Large intestine (tissue), 3 donors: ENCODE measurements around the gene CIBAR2. TPM values are rescaled to one million over a fixed set of nuclear protein-coding genes. Genes with fewer than 3 reads are reported as not detected.

Experiments
- DNase-seq, 2 donors: peaks; one replicate each; pipeline versions ENCODE4 v3.0.0 to v3.0.0-alpha.2; 2013
- H3K27ac ChIP-seq: one replicate; pipeline ENCODE4 v1.5.1; 2013; ENCODE audit warnings: low read length
- H3K27me3 ChIP-seq: 2 replicates; pipeline ENCODE4 v1.6.1; 2013; ENCODE audit warnings: low read length; ENCODE audit not compliant: control insufficient read depth, insufficient read depth
- H3K36me3 ChIP-seq: 2 replicates; pipeline ENCODE4 v1.6.1; 2013; ENCODE audit warnings: low read length; ENCODE audit not compliant: control insufficient read depth, insufficient read depth
- H3K4me1 ChIP-seq: one replicate; pipeline ENCODE4 v1.6.1; 2013; ENCODE audit warnings: low read length; ENCODE audit not compliant: control insufficient read depth, insufficient read depth
- H3K4me3 ChIP-seq: one replicate; pipeline ENCODE4 v1.5.1; 2013; ENCODE audit warnings: low read length
- H3K9me3 ChIP-seq: one replicate; pipeline ENCODE4 v1.6.1; 2013; ENCODE audit warnings: mild to moderate bottlenecking, low read depth, low read length, moderate library complexity; ENCODE audit not compliant: control insufficient read depth
- WGBS: methylation state at CpG from one replicate; pipeline ENCODE4 v1.1.5; 2013; ENCODE audit warnings: low lambda C conversion rate; ENCODE audit not compliant: insufficient coverage; 5-methylcytosine and 5-hydroxymethylcytosine counted together
- polyA plus RNA-seq: library from polyadenylated mRNA; unstranded; fragments of 120-200 nt; gene quantifications from one replicate; pipeline ENCODE4 v1.2.1, GENCODE V29; 2013

CIBAR2 gene
- polyA plus RNA-seq, 1 donor: 0.30 TPM

- no CpG with 5 or more reads among the region's 10 CpGs for WGBS
- H3K27ac ChIP-seq: no peak overlapping the region
Observed at GRCh38 chr16:85145188-85145587, 32.9 kb upstream of the CIBAR2 start.

GRCh38 chr16:85144026-85144915 lies 32.0 kb upstream of the CIBAR2 start:
- Histone ChIP-seq H3K4me3 (no peak overlapping the region), H3K9me3 (peaks cover 4% of the 10 kb centered on the region), H3K36me3 (no peaks in the 10 kb centered on the region), H3K4me1 (peaks cover 23% of the 10 kb centered on the region), H3K27me3 (no peaks in the 10 kb centered on the region), H3K27ac (no peak overlapping the region)
- 100% methylated on average over 1 of the region's 26 CpGs for WGBS
- DNase-seq: no peak

More at GRCh38 chr16:85145188-85145587, 32.9 kb upstream of the CIBAR2 start:
- DNase-seq: no peak
- H3K9me3 ChIP-seq: peaks cover 4% of the 10 kb centered on the region
- H3K36me3 ChIP-seq: no peaks in the 10 kb centered on the region
- H3K4me3 ChIP-seq: no peak overlapping the region
- peaks cover 14% of the 10 kb centered on the region for H3K4me1 ChIP-seq
- H3K27me3 ChIP-seq: no peaks in the 10 kb centered on the region

GRCh38 chr16:85142771-85143211 lies 30.5 kb upstream of the CIBAR2 start:
- Histone ChIP-seq H3K27ac (no peak overlapping the region), H3K4me1 (peaks cover 30% of the 10 kb centered on the region), H3K4me3 (no peak overlapping the region), H3K36me3 (no peaks in the 10 kb centered on the region), H3K27me3 (no peaks in the 10 kb centered on the region), H3K9me3 (peaks cover 4% of the 10 kb centered on the region)
- DNase-seq: no peak
- WGBS: no CpG with 5 or more reads among the region's 19 CpGs

- Histone ChIP-seq H3K27ac (no peak overlapping the region), H3K36me3 (no peaks in the 10 kb centered on the region), H3K9me3 (peaks cover 4% of the 10 kb centered on the region), H3K27me3 (no peaks in the 10 kb centered on the region), H3K4me1 (peaks cover 32% of the 10 kb centered on the region), H3K4me3 (no peak overlapping the region)
- DNase-seq: no peak
- no CpG with 5 or more reads among the region's 7 CpGs for WGBS
Observed at GRCh38 chr16:85142129-85142513, 29.8 kb upstream of the CIBAR2 start.

GRCh38 chr16:85141491-85142128 lies 29.3 kb upstream of the CIBAR2 start:
- no CpG with 5 or more reads among the region's 17 CpGs for WGBS
- Histone ChIP-seq H3K36me3 (no peaks in the 10 kb centered on the region), H3K4me3 (no peak overlapping the region), H3K27me3 (no peaks in the 10 kb centered on the region), H3K27ac (no peak overlapping the region), H3K4me1 (peaks cover 34% of the 10 kb centered on the region), H3K9me3 (peaks cover 4% of the 10 kb centered on the region)
- no peak for DNase-seq

- no peak for DNase-seq
- Histone ChIP-seq H3K4me3 (no peak overlapping the region), H3K27ac (peak overlapping the region; percentile 29), H3K4me1 (peaks cover 37% of the 10 kb centered on the region), H3K27me3 (no peaks in the 10 kb centered on the region), H3K36me3 (no peaks in the 10 kb centered on the region), H3K9me3 (peaks cover 4% of the 10 kb centered on the region)
- WGBS: no CpG with 5 or more reads among the region's 12 CpGs
Observed at GRCh38 chr16:85140455-85141012, 28.3 kb upstream of the CIBAR2 start.

- Histone ChIP-seq H3K4me3 (no peak overlapping the region), H3K27ac (peak overlapping the region; percentile 34), H3K9me3 (peaks cover 4% of the 10 kb centered on the region), H3K27me3 (no peaks in the 10 kb centered on the region), H3K4me1 (peaks cover 37% of the 10 kb centered on the region), H3K36me3 (no peaks in the 10 kb centered on the region)
- whole genome bisulfite sequencing: 83% methylated on average over 2 of the region's 9 CpGs
- peak; percentile 72 to 83 for DNase-seq
Observed at GRCh38 chr16:85139881-85140339, 27.6 kb upstream of the CIBAR2 start.

GRCh38 chr16:85138825-85139627 lies 26.8 kb upstream of the CIBAR2 start:
- no peak for DNase-seq
- Histone ChIP-seq H3K27me3 (no peaks in the 10 kb centered on the region), H3K36me3 (no peaks in the 10 kb centered on the region), H3K4me1 (peaks cover 37% of the 10 kb centered on the region), H3K4me3 (no peak overlapping the region), H3K27ac (no peak overlapping the region), H3K9me3 (no peaks in the 10 kb centered on the region)
- no CpG with 5 or more reads among the region's 16 CpGs for WGBS

GRCh38 chr16:85138073-85138824 lies 26.0 kb upstream of the CIBAR2 start:
- WGBS: 100% methylated on average over 1 of the region's 12 CpGs
- no peak overlapping the region for H3K4me3 ChIP-seq

More at GRCh38 chr16:85138073-85138824, 26.0 kb upstream of the CIBAR2 start:
- no peak for DNase-seq
- peaks cover 37% of the 10 kb centered on the region for H3K4me1 ChIP-seq
- H3K27me3 ChIP-seq: no peaks in the 10 kb centered on the region
- no peaks in the 10 kb centered on the region for H3K36me3 ChIP-seq
- peak overlapping the region; percentile 40 for H3K27ac ChIP-seq
- H3K9me3 ChIP-seq: no peaks in the 10 kb centered on the region
